ENCODE measurements around the gene HSPB6.

HSPB6 gene

DNA sequence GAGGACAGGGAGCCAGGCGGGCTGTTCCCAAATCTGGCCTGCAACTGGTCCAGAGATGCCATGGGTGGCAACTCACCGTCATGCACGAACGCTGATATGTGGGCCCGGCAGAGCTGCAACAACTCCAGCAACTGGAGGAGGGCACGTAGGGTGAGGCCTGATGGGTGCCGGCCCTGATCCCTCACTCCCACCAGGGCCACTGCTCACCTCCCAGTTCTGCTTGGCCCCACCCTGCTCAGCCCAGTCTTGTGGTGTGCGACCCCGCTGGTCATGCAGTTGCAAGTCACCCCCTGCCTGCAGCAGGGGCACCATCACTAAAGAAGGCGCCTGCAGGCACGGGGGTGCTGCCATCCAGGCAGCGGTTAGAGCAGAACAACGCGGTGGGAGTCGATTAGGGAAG lies 35.5 kb upstream of the HSPB6 start:
- Histone ChIP-seq H3K4me1 (ENCODE audit: control insufficient read depth, insufficient read depth, low read length, unreplicated experiment) (peaks cover 11% of the 10 kb centered on the region), H3K36me3 (ENCODE audit: insufficient read depth, low read length) (no peaks in the 10 kb centered on the region), H3K27me3 (ENCODE audit: insufficient read depth, low read length) (peaks cover 4% of the 10 kb centered on the region; the same call in 1 of the 2 replicates), H3K27ac (ENCODE audit: low read depth, low read length) (no peak overlapping the region), H2AFZ (ENCODE audit: low read length, unreplicated experiment) (no peak overlapping the region), H3K79me2 (ENCODE audit: control insufficient read depth, insufficient read depth, low read length, unreplicated experiment) (no peaks in the 10 kb centered on the region), H3K4me3 (ENCODE audit: low read depth, low read length) (no peak overlapping the region)

DNA sequence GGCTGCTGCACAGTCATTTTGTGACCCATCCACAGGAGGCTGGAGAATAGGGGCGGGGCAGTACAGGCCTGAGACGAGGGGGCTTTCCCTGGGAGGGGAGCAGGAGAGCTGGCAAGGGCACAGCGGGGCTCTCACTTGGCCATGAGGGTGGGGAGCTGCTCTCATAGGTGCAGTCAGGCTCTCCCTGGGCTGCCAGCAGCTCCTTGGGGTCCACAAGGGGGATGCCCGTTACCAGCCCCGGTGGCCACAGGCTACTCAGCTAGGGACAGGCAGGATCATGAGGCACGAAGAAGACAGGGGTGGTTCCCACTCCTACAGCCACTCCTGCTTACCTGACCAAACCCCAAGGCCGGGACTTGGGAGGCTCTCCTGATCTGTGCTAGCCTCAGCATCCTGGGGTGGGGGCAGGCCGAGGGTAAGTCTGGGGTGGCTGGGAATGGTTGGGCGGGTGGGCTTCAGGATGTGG lies 35.0 kb upstream of the HSPB6 start:
- H3K27ac ChIP-seq (ENCODE audit: low read depth, low read length) = no peak overlapping the region
- no peaks in the 10 kb centered on the region for H3K79me2 ChIP-seq (ENCODE audit: control insufficient read depth, insufficient read depth, low read length, unreplicated experiment)
- no peaks in the 10 kb centered on the region for H3K36me3 ChIP-seq (ENCODE audit: insufficient read depth, low read length)
- H3K4me3 ChIP-seq (ENCODE audit: low read depth, low read length) = no peak overlapping the region
- H3K27me3 ChIP-seq (ENCODE audit: insufficient read depth, low read length) = peaks cover 4% of the 10 kb centered on the region; the same call in 1 of the 2 replicates
- H2AFZ ChIP-seq (ENCODE audit: low read length, unreplicated experiment) = no peak overlapping the region
- peaks cover 11% of the 10 kb centered on the region for H3K4me1 ChIP-seq (ENCODE audit: control insufficient read depth, insufficient read depth, low read length, unreplicated experiment)

DNA sequence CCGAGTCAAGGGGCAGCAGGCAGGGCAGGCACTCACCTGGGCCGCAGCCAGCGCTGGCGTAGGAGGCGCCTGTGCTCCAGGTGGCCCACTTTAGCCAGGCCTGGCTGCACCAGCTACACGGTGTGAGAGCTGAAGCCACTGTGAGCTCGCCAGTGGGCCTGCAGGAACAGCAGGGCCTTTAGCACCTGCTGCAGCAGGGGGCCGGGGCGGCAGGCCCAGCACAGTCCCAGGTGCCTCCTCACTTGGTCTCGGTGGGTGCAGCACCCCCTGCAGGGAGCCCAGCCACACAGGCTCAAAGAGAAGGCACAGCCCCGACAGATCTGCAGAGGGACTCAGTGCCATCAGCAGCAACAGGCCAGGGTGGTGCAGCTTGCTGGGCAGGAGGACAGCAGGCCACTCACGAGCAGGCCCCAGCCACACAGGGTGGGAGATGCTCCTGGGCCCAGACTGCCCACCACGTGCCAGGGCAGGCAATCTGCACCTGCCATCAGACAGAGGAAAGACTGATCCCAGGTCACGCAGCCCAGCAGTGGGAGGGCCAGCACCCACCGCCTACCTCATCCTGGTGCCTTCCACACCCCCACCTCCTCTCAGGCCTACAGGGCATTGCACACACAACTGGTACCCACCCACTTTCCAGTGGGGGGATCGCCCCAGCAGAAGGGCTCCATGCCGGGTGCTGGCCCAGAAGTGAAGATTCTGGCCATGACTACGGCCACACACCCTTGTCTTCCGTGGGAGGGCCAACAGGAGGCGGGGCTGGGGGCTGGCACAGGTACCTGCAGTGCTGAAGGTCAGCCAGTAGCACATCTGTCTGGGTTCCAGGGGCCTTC lies 34.4 kb upstream of the HSPB6 start:
- Histone ChIP-seq H2AFZ (ENCODE audit: low read length, unreplicated experiment) (no peak overlapping the region), H3K27ac (ENCODE audit: low read depth, low read length) (no peak overlapping the region), H3K4me3 (ENCODE audit: low read depth, low read length) (no peak overlapping the region), H3K4me1 (ENCODE audit: control insufficient read depth, insufficient read depth, low read length, unreplicated experiment) (peaks cover 11% of the 10 kb centered on the region), H3K27me3 (ENCODE audit: insufficient read depth, low read length) (no peaks in the 10 kb centered on the region), H3K36me3 (ENCODE audit: insufficient read depth, low read length) (no peaks in the 10 kb centered on the region), H3K79me2 (ENCODE audit: control insufficient read depth, insufficient read depth, low read length, unreplicated experiment) (no peaks in the 10 kb centered on the region)

DNA sequence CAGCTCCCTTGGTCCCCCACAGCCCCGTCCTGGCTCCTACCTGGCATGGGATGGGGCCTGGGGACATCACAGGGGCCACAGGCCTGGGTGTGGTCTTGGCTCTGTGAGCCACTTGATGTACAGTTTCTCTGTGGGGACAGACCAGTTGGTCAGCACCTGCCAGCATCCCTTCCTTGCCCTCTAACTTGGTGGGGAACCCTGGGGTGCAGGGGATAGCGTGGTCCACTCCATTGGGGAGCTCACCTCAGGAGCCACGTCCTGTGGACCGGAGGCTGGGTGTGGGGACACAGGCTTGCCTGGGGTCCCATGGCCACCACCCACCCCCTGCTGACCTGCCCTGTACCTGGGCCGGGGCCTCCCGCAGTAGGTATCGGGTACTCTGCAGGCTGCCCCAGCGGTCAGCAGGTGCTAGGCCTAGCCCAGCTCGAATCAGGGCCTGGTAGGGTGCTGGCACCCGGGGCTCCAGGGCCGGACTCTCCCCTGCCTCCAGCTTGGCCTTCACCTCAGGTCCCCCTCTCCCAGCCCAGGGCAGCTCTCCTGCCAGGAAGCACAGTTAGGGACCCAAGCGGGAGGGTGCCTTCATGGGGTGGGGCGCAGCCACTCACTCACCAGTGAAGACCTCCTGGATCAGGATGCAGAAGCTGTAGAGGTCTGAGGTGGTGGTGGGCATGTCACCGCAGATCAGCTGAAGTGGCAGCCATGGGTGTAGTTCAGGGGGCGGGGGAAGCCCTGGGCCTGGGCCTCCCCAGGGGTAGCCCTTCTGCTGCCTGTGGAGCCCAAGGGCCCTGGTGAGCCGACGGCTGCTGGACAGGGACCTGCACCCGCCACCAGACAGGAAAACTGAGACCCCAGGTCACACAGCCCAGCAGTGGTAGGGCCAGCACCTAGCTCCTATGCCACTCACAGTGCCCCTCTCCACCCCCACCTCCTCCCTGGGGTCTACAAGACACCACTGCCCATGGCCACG lies 33.4 kb upstream of the HSPB6 start:
- Histone ChIP-seq H2AFZ (ENCODE audit: low read length, unreplicated experiment) (no peak overlapping the region), H3K4me3 (ENCODE audit: low read depth, low read length) (no peak overlapping the region), H3K27me3 (ENCODE audit: insufficient read depth, low read length) (no peaks in the 10 kb centered on the region), H3K79me2 (ENCODE audit: control insufficient read depth, insufficient read depth, low read length, unreplicated experiment) (no peaks in the 10 kb centered on the region), H3K4me1 (ENCODE audit: control insufficient read depth, insufficient read depth, low read length, unreplicated experiment) (peaks cover 11% of the 10 kb centered on the region), H3K36me3 (ENCODE audit: insufficient read depth, low read length) (no peaks in the 10 kb centered on the region), H3K27ac (ENCODE audit: low read depth, low read length) (no peak overlapping the region)

GRCh38 chr19:35789195-35789977 lies 32.6 kb upstream of the HSPB6 start:
- Histone ChIP-seq H3K36me3 (ENCODE audit: insufficient read depth, low read length) (no peaks in the 10 kb centered on the region), H3K4me1 (ENCODE audit: control insufficient read depth, insufficient read depth, low read length, unreplicated experiment) (peaks cover 11% of the 10 kb centered on the region), H2AFZ (ENCODE audit: low read length, unreplicated experiment) (no peak overlapping the region), H3K4me3 (ENCODE audit: low read depth, low read length) (no peak overlapping the region), H3K79me2 (ENCODE audit: control insufficient read depth, insufficient read depth, low read length, unreplicated experiment) (no peaks in the 10 kb centered on the region), H3K27me3 (ENCODE audit: insufficient read depth, low read length) (no peaks in the 10 kb centered on the region), H3K27ac (ENCODE audit: low read depth, low read length) (no peak overlapping the region)

- Histone ChIP-seq H2AFZ (ENCODE audit: low read length, unreplicated experiment) (no peak overlapping the region), H3K4me1 (ENCODE audit: control insufficient read depth, insufficient read depth, low read length, unreplicated experiment) (peaks cover 5% of the 10 kb centered on the region), H3K79me2 (ENCODE audit: control insufficient read depth, insufficient read depth, low read length, unreplicated experiment) (no peaks in the 10 kb centered on the region), H3K4me3 (ENCODE audit: low read depth, low read length) (no peak overlapping the region), H3K27ac (ENCODE audit: low read depth, low read length) (no peak overlapping the region), H3K27me3 (ENCODE audit: insufficient read depth, low read length) (no peaks in the 10 kb centered on the region), H3K36me3 (ENCODE audit: insufficient read depth, low read length) (no peaks in the 10 kb centered on the region)
Observed at GRCh38 chr19:35788205-35788960, 31.6 kb upstream of the HSPB6 start.

GRCh38 chr19:35787227-35787799 lies 30.5 kb upstream of the HSPB6 start:
- Histone ChIP-seq H3K4me3 (ENCODE audit: low read depth, low read length) (no peak overlapping the region), H2AFZ (ENCODE audit: low read length, unreplicated experiment) (no peak overlapping the region), H3K79me2 (ENCODE audit: control insufficient read depth, insufficient read depth, low read length, unreplicated experiment) (no peaks in the 10 kb centered on the region), H3K36me3 (ENCODE audit: insufficient read depth, low read length) (no peaks in the 10 kb centered on the region), H3K27me3 (ENCODE audit: insufficient read depth, low read length) (no peaks in the 10 kb centered on the region), H3K4me1 (ENCODE audit: control insufficient read depth, insufficient read depth, low read length, unreplicated experiment) (no peaks in the 10 kb centered on the region), H3K27ac (ENCODE audit: low read depth, low read length) (no peak overlapping the region)

DNA sequence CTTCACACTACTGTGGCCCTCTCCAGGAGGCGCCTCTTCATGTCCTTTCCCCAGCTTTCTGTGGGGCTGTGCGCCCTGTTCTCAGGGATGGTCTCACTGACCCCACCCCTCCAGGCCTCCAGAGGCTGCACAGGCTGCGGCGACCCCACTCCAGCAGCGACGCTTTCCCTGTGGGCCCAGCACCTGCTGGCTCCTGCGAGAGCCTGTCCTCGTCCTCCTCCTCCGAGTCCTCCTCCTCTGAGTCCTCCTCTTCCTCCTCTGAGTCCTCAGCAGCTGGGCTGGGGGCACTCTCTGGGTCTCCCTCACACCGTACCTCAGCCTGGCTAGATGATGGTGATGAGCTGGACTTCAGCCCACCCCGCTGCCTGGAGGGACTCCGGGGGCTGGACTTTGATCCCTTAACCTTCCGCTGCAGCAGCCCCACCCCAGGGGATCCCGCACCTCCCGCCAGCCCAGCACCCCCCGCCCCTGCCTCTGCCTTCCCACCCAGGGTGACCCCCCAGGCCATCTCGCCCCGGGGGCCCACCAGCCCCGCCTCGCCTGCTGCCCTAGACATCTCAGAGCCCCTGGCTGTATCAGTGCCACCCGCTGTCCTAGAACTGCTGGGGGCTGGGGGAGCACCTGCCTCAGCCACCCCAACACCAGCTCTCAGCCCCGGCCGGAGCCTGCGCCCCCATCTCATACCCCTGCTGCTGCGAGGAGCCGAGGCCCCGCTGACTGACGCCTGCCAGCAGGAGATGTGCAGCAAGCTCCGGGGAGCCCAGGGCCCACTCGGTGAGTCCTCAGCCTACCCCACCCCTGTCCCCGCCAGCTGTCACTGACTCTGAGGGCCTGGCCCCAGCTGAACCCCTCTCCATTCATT lies 29.7 kb upstream of the HSPB6 start:
- no peaks in the 10 kb centered on the region for H3K27me3 ChIP-seq (ENCODE audit: insufficient read depth, low read length)
- H3K36me3 ChIP-seq (ENCODE audit: insufficient read depth, low read length) = no peaks in the 10 kb centered on the region
- no peaks in the 10 kb centered on the region for H3K4me1 ChIP-seq (ENCODE audit: control insufficient read depth, insufficient read depth, low read length, unreplicated experiment)

GRCh38 chr19:35785339-35785627 lies 28.5 kb upstream of the HSPB6 start:
- Histone ChIP-seq H2AFZ (ENCODE audit: low read length, unreplicated experiment) (no peak overlapping the region), H3K79me2 (ENCODE audit: control insufficient read depth, insufficient read depth, low read length, unreplicated experiment) (no peaks in the 10 kb centered on the region), H3K4me3 (ENCODE audit: low read depth, low read length) (no peak overlapping the region), H3K4me1 (ENCODE audit: control insufficient read depth, insufficient read depth, low read length, unreplicated experiment) (no peaks in the 10 kb centered on the region), H3K36me3 (ENCODE audit: insufficient read depth, low read length) (no peaks in the 10 kb centered on the region), H3K27ac (ENCODE audit: low read depth, low read length) (no peak overlapping the region), H3K27me3 (ENCODE audit: insufficient read depth, low read length) (no peaks in the 10 kb centered on the region)

More for the DNA sequence above, 29.7 kb upstream of the HSPB6 start:
- Histone ChIP-seq H3K79me2 (ENCODE audit: control insufficient read depth, insufficient read depth, low read length, unreplicated experiment) (no peaks in the 10 kb centered on the region), H2AFZ (ENCODE audit: low read length, unreplicated experiment) (no peak overlapping the region), H3K27ac (ENCODE audit: low read depth, low read length) (no peak overlapping the region), H3K4me3 (ENCODE audit: low read depth, low read length) (no peak overlapping the region)

All from ACC112 (cell line).